IPS DF 4.7 (cell line): ENCODE data around the gene FBP2.
"Not testable (repeated sequence)": the region's sequence is repeated elsewhere in the genome, so short reads cannot be mapped to it uniquely, and the experiment has no call there.

Source experiments
- DNase-seq: peaks from one replicate; pipeline ENCODE4 v3.0.0-alpha.2; 2013; ENCODE audit warnings: low spot score; ENCODE audit errors: extremely low read depth

FBP2 gene

GRCh38 chr9:94564279-94564678 is 29.3 kb downstream of the FBP2 start:
- not testable (repeated sequence) for DNase-seq

- no peak for DNase-seq
Observed at GRCh38 chr9:94563548-94563947, 30.1 kb downstream of the FBP2 start.

GRCh38 chr9:94560237-94560636 is 33.4 kb downstream of the FBP2 start:
- no peak for DNase-seq

GRCh38 chr9:94557376-94557775 is 36.2 kb downstream of the FBP2 start:
- DNase-seq = no peak

GRCh38 chr9:94554439-94555331 is 38.9 kb downstream of the FBP2 start, which contains the start of gene PCAT7:
TSS of gene PCAT7 (plus strand) at chr9:94555083.
- DNase-seq = peak; percentile 69

GRCh38 chr9:94554078-94554438 is 39.6 kb downstream of the FBP2 start:
- no peak for DNase-seq

GRCh38 chr9:94553029-94553938 is 40.3 kb downstream of the FBP2 start:
- no peak for DNase-seq

GRCh38 chr9:94545940-94546339 is 47.7 kb downstream of the FBP2 start:
- no peak for DNase-seq

- DNase-seq = not testable (repeated sequence)
Observed at GRCh38 chr9:94544335-94544734, 49.3 kb downstream of the FBP2 start.

GRCh38 chr9:94538908-94539307 is 54.7 kb downstream of the FBP2 start:
- DNase-seq = no peak

GRCh38 chr9:94534901-94535300 is 58.7 kb downstream of the FBP2 start:
- DNase-seq = no peak

GRCh38 chr9:94533601-94534000 is 60.0 kb downstream of the FBP2 start:
- no peak for DNase-seq

- DNase-seq = no peak
Observed at GRCh38 chr9:94533155-94533554, 60.5 kb downstream of the FBP2 start.

- no peak for DNase-seq
Observed at GRCh38 chr9:94528886-94529285, 64.7 kb downstream of the FBP2 start.

GRCh38 chr9:94526951-94527350 is 66.7 kb downstream of the FBP2 start:
- no peak for DNase-seq

- no peak for DNase-seq
Observed at GRCh38 chr9:94526271-94526670, 67.4 kb downstream of the FBP2 start.

- DNase-seq = no peak
Observed at GRCh38 chr9:94525396-94526035, 68.1 kb downstream of the FBP2 start.

GRCh38 chr9:94517254-94517653 is 76.4 kb downstream of the FBP2 start:
- no peak for DNase-seq

GRCh38 chr9:94514722-94515121 is 78.9 kb downstream of the FBP2 start:
- DNase-seq = no peak

- no peak for DNase-seq
Observed at GRCh38 chr9:94511955-94512265, 81.7 kb downstream of the FBP2 start.

- no peak for DNase-seq
Observed at GRCh38 chr9:94511134-94511954, 82.3 kb downstream of the FBP2 start.
